GM20000 (cell line): ENCODE results near the gene PDRG1.
"Not testable (repeated sequence)": the region's sequence is repeated elsewhere in the genome, so short reads cannot be mapped to it uniquely, and the experiment has no call there.

Experiments used
- DNase-seq: peaks from one replicate; pipeline ENCODE4 v3.0.0; 2012; ENCODE audit warnings: low spot score
- TF ChIP-seq, protein P1 (sequence below): IDR thresholded peaks from 2 replicates; pipeline ENCODE4 v1.5.1; 2012; ENCODE audit warnings: mild to moderate bottlenecking, control low read depth; ENCODE audit errors: extremely low read depth, missing control alignments

PDRG1 gene

DNA sequence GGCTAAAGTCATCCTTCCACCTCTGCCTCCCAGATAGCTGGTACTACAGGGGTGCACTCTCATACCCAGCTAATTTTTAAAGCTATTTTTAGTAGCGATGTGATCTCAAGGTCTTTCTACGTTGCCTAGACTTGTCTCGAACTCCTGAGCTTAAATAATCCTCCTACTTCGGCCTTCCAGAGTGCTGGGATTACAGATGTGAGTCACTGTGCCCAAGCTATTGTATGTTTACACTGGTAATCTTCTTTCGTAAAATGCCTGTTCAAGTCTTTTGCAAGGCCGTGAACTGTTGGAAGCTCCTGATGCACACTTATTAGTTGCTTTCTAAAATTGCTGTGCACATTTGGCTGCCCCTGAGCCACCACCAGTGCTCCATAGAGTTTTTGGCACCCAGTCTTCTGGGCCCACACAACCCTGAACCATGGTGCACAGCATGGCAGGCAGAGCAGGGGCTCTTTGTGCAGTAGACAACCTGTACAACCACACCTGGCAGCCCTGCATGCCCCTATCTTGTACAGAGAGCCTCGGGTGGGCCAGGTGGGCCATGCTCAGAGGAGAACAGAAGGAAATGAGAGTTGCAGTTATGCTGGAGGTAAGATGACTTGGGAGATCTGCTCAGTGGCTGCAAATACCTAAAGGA, 33.3 kb downstream of the PDRG1 start:
- DNase-seq, result no peak
- TF ChIP-seq, protein P1, sequence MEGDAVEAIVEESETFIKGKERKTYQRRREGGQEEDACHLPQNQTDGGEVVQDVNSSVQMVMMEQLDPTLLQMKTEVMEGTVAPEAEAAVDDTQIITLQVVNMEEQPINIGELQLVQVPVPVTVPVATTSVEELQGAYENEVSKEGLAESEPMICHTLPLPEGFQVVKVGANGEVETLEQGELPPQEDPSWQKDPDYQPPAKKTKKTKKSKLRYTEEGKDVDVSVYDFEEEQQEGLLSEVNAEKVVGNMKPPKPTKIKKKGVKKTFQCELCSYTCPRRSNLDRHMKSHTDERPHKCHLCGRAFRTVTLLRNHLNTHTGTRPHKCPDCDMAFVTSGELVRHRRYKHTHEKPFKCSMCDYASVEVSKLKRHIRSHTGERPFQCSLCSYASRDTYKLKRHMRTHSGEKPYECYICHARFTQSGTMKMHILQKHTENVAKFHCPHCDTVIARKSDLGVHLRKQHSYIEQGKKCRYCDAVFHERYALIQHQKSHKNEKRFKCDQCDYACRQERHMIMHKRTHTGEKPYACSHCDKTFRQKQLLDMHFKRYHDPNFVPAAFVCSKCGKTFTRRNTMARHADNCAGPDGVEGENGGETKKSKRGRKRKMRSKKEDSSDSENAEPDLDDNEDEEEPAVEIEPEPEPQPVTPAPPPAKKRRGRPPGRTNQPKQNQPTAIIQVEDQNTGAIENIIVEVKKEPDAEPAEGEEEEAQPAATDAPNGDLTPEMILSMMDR, result no peak

DNA sequence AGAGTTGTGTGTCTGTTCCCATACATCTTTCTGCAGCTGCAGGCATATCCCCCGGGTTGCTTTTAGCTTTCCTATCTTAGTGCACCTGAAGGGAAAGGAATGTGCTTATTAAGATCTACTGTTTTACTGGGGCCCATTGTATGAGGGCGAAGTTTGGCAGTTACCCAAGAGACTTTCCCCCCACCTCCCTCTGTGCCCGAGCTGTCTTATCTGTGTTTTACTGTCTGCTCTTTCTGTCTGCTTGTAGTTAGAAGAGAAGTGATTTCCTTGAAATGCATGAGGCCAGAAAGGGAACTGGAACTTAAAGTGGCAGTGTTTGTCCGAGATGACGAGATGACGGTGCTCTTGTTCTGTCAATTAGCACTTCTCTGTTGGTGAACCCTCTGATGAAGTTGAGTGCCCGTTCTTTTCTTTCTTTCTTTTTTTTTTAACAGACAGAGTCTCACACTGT, 33.9 kb downstream of the PDRG1 start:
- not testable (repeated sequence) for DNase-seq

DNA sequence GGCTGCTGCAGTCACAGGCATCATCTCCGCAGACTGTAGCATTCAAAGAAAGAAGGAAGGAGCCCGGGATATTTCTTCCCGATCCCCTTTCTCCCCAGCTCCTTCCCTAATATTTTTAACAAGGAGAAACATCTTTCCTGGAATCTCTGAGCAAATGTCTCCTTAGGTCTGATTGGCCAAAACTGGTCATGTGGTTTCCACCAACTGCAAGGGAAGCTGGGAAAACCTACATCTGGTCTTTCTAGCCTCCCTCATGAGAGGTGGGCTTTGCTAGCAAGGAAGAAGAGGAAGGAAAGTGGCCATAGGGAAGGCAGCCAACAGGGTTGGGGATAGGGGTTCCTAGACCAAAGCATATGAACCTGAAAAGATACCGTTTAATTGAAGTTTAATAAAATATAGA, 35.1 kb downstream of the PDRG1 start:
- DNase-seq, result no peak
- TF ChIP-seq, protein P1, result no peak

DNA sequence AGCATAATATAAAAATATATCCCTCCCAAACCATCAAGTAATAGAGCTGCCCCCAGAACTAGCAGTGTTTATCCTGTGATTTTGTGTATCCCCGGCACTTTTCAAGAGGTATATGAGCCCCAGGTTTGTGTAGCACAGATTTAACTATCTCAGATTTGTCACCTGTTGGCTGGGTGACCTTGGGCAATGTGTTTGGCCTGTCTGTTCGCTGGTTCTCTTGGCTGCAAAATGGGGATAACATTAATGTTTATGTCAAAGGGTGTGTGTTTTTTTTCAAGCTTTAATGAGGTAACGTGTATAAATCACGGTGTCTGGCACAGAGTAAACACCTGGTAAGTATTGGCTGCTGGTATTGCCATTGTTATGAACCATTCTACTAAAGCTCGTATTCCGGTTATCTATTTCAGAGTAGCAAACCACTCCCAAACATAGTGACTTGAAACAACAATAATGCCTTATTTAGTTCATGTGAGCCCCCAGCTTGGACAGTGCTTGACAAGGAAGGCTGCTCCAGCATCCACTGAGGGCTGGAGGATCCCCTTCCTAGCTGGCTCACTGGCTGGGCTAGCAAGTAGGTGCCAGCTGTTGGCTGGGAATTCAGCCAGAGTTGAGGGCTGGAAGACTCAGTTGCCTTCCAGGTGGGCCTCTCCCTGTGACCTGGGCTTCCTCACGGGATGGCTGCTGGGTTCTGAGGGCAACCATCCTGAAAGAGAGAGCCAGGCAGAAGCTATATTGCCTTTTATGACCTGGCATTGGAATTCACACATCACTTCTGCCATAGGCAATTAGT, 36.2 kb downstream of the PDRG1 start:
- no peak for DNase-seq
- TF ChIP-seq, protein P1, result no peak

DNA sequence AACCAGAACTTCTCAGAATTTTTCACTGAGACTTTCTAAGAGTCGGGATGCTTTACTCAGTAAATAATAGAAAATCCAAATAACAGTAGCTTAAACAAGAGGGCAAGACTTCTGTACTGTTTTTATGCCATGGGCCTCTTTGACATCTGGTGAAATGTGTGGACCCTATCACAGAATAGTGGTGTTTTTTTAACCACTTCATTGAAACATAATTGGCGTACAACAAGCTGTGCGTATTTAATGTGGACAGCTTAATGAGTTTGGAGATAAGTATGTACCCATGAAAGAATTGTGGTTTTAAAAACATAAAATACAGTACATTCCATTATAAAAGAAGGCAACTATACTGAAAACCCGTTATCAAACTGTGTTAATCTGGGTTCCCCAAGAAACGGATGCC, 37.7 kb downstream of the PDRG1 start:
- no peak for DNase-seq
- TF ChIP-seq, protein P1, result no peak

DNA sequence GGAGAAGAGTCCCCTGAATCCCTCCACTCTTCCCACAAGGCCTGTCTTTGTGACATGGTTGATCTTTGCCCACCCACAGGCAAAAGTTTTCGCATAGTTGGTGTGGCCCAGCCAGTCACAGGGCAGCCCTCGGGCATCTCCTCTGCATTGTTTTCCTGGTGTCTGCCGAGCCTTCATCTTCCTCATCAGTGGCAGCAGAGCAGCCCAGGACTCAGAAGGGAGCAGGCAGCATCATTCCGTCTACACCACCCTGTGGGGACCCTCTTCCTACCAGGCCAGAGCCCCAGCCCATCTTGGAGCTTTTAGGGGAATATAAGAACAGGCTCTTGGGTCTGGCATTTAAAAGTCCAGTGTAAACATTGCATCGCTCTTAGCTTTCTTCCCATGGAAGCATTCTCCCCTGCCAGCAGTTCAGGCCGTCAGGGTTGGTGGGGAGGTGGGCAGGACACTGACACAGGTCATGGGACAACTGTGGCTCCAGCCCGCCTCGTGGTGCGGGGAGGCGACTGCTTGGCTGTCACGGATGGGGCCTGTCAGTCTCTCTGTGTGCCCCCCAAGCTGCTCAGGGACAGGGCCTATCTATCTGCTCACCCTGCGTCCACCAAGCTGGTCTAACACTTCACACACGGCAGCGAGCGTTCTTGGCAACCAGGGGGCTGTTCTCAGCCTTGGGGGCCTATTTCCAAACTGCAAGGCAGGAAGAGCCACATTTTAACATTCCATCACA, 38.3 kb downstream of the PDRG1 start:
- no peak for DNase-seq
- TF ChIP-seq, protein P1, result no peak

DNA sequence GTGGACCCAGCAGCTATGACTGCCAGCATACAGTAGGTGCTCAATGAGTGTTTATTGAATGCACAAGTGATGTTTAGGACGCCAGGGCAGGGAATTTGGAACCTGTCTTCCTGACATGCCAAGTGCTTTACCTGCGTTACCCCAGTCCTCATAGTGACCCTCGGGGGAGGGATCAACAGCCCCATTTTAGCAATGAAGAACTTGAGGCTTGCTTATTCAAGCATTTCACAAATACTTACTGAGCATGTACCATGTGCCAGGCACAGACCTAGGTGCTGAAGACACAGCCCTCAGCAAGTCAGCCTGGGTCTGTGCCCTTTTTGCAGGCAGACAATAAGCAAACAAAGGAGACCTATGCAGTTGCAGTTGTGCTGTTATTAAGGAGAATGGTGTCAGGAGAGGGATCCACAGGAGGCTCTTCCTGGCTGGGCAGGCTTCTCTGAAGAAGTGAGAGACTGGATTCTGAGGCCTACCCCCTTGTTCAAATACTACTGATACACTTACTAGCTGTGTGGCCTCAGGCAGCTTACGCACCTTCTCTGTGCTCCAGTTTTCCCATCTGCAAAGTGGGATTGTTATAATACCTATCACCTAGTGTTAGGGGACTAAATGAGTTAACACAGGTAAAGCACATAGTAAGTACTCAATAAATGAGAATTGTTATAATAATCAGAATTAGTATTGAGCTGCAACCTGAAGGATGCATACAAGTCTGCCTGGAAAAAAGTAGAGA, 41.6 kb downstream of the PDRG1 start:
- TF ChIP-seq, protein P1, result no peak
- no peak for DNase-seq
